K562 (cell line): Measurements from ENCODE around the gene ZSCAN12. TPM values are rescaled to one million over a fixed set of nuclear protein-coding genes. Genes with fewer than 3 reads are reported as not detected.

Experiments used
- CHD1 ChIP-seq: fragments of 200-600 bp; sonication (generic); IDR thresholded peaks from one replicate; pipeline ENCODE4 v1.6.1; 2012; ENCODE audit warnings: mild to moderate bottlenecking, moderate library complexity, low read length, inconsistent platforms
- GTF2F1 ChIP-seq: IDR thresholded peaks from 2 replicates; pipeline ENCODE4 v1.6.1; 2011; ENCODE audit warnings: low read depth, low read length, improper control_type of control experiment
- GTF3C2 ChIP-seq: IDR thresholded peaks from 3 replicates; pipeline ENCODE4 v1.6.1; 2011; ENCODE audit warnings: borderline replicate concordance, mild to moderate bottlenecking, moderate library complexity; ENCODE audit not compliant: insufficient read length; ENCODE audit errors: extremely low read depth
- HDAC1 ChIP-seq, 2 experiments: fragments of 450-650 bp; IDR thresholded peaks; 2 replicates each; pipeline ENCODE4 v1.6.1; 2016 to 2017; ENCODE audit warnings: inconsistent platforms in 1 of 2, mild to moderate bottlenecking in 1 of 2, moderate library complexity in 1 of 2
- HINFP ChIP-seq: fragments of 450-650 bp; conservative IDR thresholded peaks from 2 replicates; pipeline ENCODE4 v1.6.1; 2016; ENCODE audit warnings: missing genetic modification characterization, low read depth, mild to moderate bottlenecking, control low read depth, missing compliant biosample characterization
- HOMEZ ChIP-seq: fragments of 250-450 bp; sonication (Bioruptor Pico); IDR thresholded peaks from 2 replicates; pipeline ENCODE4 v1.4.0; 2020; ENCODE audit warnings: mild to moderate bottlenecking, moderate library complexity
- IRF9 ChIP-seq: fragments of 450-650 bp; IDR thresholded peaks from 2 replicates; pipeline ENCODE4 v1.6.1; 2016; ENCODE audit warnings: missing biosample characterization, missing genetic modification characterization
- KLF13 ChIP-seq: fragments of 450-650 bp; IDR thresholded peaks from 2 replicates; pipeline ENCODE4 v1.6.1; 2016; ENCODE audit warnings: missing genetic modification characterization, low read depth, mild to moderate bottlenecking, missing compliant biosample characterization, moderate library complexity, borderline replicate concordance
- LCOR ChIP-seq: sonication (generic); formaldehyde crosslinking; IDR thresholded peaks from 2 replicates; pipeline ENCODE4 v1.8.0; 2022; ENCODE audit warnings: mild to moderate bottlenecking, missing genetic modification reagents
- MEIS2 ChIP-seq: fragments of 450-650 bp; IDR thresholded peaks from 2 replicates; pipeline ENCODE4 v1.6.1; 2014; ENCODE audit warnings: mild to moderate bottlenecking; ENCODE audit not compliant: partially characterized antibody
- NFE2L1 ChIP-seq: fragments of 450-650 bp; IDR thresholded peaks from 2 replicates; pipeline ENCODE4 v1.6.1; 2016; ENCODE audit warnings: missing genetic modification characterization, low read depth, mild to moderate bottlenecking, missing compliant biosample characterization, moderate library complexity, borderline replicate concordance
- NR2C1 ChIP-seq, 2 experiments: fragments of 450-650 bp; IDR thresholded peaks; 2 replicates each; pipeline ENCODE4 v1.6.1; 2017; ENCODE audit warnings: mild to moderate bottlenecking in 2 of 2, antibody characterized with exemption in 1 of 2, inconsistent platforms in 1 of 2, missing compliant biosample characterization in 1 of 2, missing genetic modification characterization in 1 of 2
- RBM39 ChIP-seq: fragments of 200-400 bp; formaldehyde crosslinking; optimal IDR thresholded peaks from 2 replicates; pipeline ENCODE3; 2018; ENCODE audit warnings: low read depth, low read length
- RHOXF2B ChIP-seq: fragments of 250-450 bp; sonication (Bioruptor Pico); conservative IDR thresholded peaks from 2 replicates; pipeline ENCODE4 v1.5.1; 2021
- SRSF3 ChIP-seq: fragments of 200-400 bp; formaldehyde crosslinking; IDR thresholded peaks from 2 replicates; pipeline ENCODE4 v1.6.1; 2016; ENCODE audit warnings: mild to moderate bottlenecking, low read length, moderate library complexity; ENCODE audit not compliant: insufficient read depth
- STAT5A ChIP-seq: IDR thresholded peaks from 2 replicates; pipeline ENCODE4 v1.6.1; 2012; ENCODE audit warnings: low read length, inconsistent platforms, borderline replicate concordance
- SUPT5H ChIP-seq: fragments of 450-650 bp; IDR thresholded peaks from 2 replicates; pipeline ENCODE4 v1.6.1; 2016
- YBX1 ChIP-seq: fragments of 450-650 bp; IDR thresholded peaks from 2 replicates; pipeline ENCODE4 v1.7.1; 2016; ENCODE audit warnings: mild to moderate bottlenecking
- ZNF324 ChIP-seq: fragments of 250-450 bp; sonication (Bioruptor Pico); IDR thresholded peaks from 2 replicates; pipeline ENCODE4 v1.4.0; 2020; ENCODE audit warnings: mild to moderate bottlenecking
- ZNF511 ChIP-seq: sonication (generic); formaldehyde crosslinking; IDR thresholded peaks from 2 replicates; pipeline ENCODE4 v1.8.0; 2022; ENCODE audit warnings: mild to moderate bottlenecking, missing genetic modification reagents
- polyA plus RNA-seq, 8 experiments: library from polyadenylated mRNA; depleted of rRNA in 4 of 8; stranded (reverse) in 5 of 8; unstranded in 3 of 8; fragments of >200 nt; fragmentation: Nextera tagmentation in 2 of 8; fragmentation: Illumina TruSeq in 1 of 8; extraction: Ambion mirVana in 2 of 8; extraction: Trizol in 1 of 8; gene quantifications; 2 replicates each; pipeline versions ENCODE4 v1.2.1 to v1.2.3, GENCODE V29; 2011 to 2014; ENCODE audit warnings: inconsistent platforms in 1 of 8, missing spikeins in 1 of 8
- total RNA-seq, 7 experiments: library from RNA; depleted of rRNA in 6 of 7; stranded (reverse); fragments of >200 nt in 6 of 7; fragmentation: Illumina TruSeq in 2 of 7; extraction: Trizol in 2 of 7; gene quantifications; 2 replicates each; pipeline versions ENCODE4 v1.2.1 to v1.2.3, GENCODE V29; 2011 to 2021; ENCODE audit warnings: low replicate concordance in 1 of 7

Gene ZSCAN12
- total and polyA plus RNA-seq, 9 of the 15 experiments (the other 6 are each of a cell fraction or from before 2014, with no cell fraction given) = 2.5 to 19.6 (median 12.5) TPM

GRCh38 chr6:28335564-28336283, 63.8 kb downstream of the ZSCAN12 start, which contains the start of gene ZSCAN31 (continued):
- TF ChIP-seq NR2C1 (IDR thresholded peaks at IDR 0.05) (no peak), NR2C1 (tag; IDR thresholded peaks at IDR 0.05) (0 out of 2 replicates have a peak, but pooled peaks have one; percentile 28), IRF9 (tag) (no peak), RHOXF2B (CRISPR knock-in tag) (0 out of 2 replicates have a peak, but pooled peaks have one; percentile 3), STAT5A (no peak), NFE2L1 (no peak), HINFP (tag) (no peak), GTF3C2 (no peak), ZNF324 (CRISPR knock-in tag) (no peak), GTF2F1 (peak; percentile 63; the same call in 1 of the 2 replicates), KLF13 (tag) (peak; percentile 70; the same call in 1 of the 2 replicates), MEIS2 (peak; percentile 82), YBX1 (no peak), HOMEZ (CRISPR knock-in tag) (no peak), LCOR (CRISPR knock-in tag) (peak; percentile 94), CHD1 (peak; percentile 79), SRSF3 (no peak), SUPT5H (peak; percentile 96), RBM39 (no peak), HDAC1 (IDR thresholded peaks at IDR 0.05) (0 out of 4 replicates have a peak, but pooled peaks of 1 of the 2 experiments have one; percentile 27), ZNF511 (peak; percentile 87; the same call in 1 of the 2 replicates)
